GM19395 (cell line): ENCODE measurements around the gene PTH1R.

Source experiments
- ATAC-seq: cut with Tn5 transposase; IDR thresholded peaks from one replicate; pipeline ENCODE4 v1.9.1; 2021; ENCODE audit warnings: mild to moderate bottlenecking, moderate library complexity; ENCODE audit not compliant: unreplicated experiment

Gene PTH1R

GRCh38 chr3:46881596-46882376 lies 4.3 kb downstream of the PTH1R start:
- ATAC-seq: no peak

GRCh38 chr3:46882377-46883053 lies 5.0 kb downstream of the PTH1R start:
- ATAC-seq: no peak

- no peak for ATAC-seq
These were observed 5.7 kb downstream of the PTH1R start for GRCh38 chr3:46883054-46883829.

- ATAC-seq: no peak
These were observed 6.3 kb downstream of the PTH1R start for GRCh38 chr3:46883830-46884185.

GRCh38 chr3:46884427-46884826 lies 6.9 kb downstream of the PTH1R start:
- no peak for ATAC-seq

- no peak for ATAC-seq
These were observed 7.4 kb downstream of the PTH1R start for GRCh38 chr3:46884929-46885328.

- no peak for ATAC-seq
These were observed 8.1 kb downstream of the PTH1R start for GRCh38 chr3:46885612-46886011.

- ATAC-seq: no peak
These were observed 10.5 kb downstream of the PTH1R start for GRCh38 chr3:46887980-46888494.

GRCh38 chr3:46888705-46889104 lies 11.2 kb downstream of the PTH1R start:
- no peak for ATAC-seq

- ATAC-seq: no peak
These were observed 12.0 kb downstream of the PTH1R start for GRCh38 chr3:46889381-46890110.

- no peak for ATAC-seq
These were observed 12.6 kb downstream of the PTH1R start for GRCh38 chr3:46890132-46890531.

GRCh38 chr3:46891132-46891531 lies 13.6 kb downstream of the PTH1R start:
- ATAC-seq: no peak

GRCh38 chr3:46892285-46893145 lies 15.0 kb downstream of the PTH1R start:
- no peak for ATAC-seq

- ATAC-seq: no peak
These were observed 15.7 kb downstream of the PTH1R start for GRCh38 chr3:46893146-46893748.

GRCh38 chr3:46893763-46894162 lies 16.2 kb downstream of the PTH1R start:
- ATAC-seq: no peak

- no peak for ATAC-seq
These were observed 16.7 kb downstream of the PTH1R start for GRCh38 chr3:46894256-46894655.

GRCh38 chr3:46895204-46895660 lies 17.7 kb downstream of the PTH1R start:
- ATAC-seq: no peak

GRCh38 chr3:46895761-46896160 lies 18.2 kb downstream of the PTH1R start:
- no peak for ATAC-seq

GRCh38 chr3:46896386-46896785 lies 18.9 kb downstream of the PTH1R start:
- ATAC-seq: no peak
